ENCODE measurements around the gene SH2D5. TPM values are rescaled to one million over a fixed set of nuclear protein-coding genes. Genes with fewer than 3 reads are reported as not detected.

SH2D5 gene
- total RNA-seq, 1 experiment from 2014 or later = 1.1 TPM

DNA sequence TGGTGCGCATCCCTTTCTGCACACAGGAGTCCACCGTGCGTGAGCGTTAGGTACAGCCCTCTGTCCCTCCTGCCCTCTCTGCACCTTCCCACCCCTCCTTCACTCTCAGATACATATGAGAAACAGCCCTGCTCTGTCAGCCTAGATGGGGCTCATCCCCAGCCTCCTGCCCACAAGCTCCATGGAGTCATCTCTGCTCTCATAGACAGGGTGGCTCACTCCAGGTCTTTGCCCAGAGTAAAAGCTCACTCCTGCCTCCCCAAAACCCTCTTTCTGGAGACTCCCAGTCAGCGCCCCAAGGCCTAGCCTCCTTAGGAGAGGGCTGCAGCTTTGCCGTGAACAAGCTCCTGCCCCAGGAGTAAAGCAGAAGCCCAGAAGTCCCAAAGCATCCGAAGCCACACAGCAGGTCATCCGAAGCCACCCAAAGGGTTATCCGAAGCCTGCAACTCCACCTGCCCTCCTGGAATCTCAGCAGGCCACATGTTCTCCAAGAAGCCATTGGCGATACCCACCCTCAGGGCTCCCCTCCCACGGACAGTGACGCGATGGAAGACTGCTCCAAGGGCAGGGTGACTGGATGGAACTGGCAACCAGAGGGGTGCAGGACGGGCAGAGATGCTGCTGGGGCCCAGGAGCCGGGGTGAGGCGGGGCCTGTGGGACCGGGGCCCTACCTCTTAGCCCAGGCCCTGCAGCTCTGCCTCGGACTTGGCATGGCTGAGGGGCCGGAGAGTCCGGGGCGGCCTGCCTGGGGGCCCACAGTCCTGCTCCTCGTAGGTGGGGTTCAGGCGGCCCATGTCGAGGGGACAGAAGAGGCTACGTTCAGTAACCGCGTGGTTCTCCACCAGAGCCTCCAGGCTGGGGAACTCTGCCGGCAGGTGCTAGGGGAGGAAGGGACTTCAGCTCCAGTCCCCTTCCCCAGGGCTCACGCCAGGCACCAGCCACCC, 11.1 kb downstream of the SH2D5 start:
- no peak overlapping the region for H3K27ac ChIP-seq (ENCODE audit: low read depth, low read length, poor library complexity, severe bottlenecking)
- BruUV-seq (replicated peaks) = no TSS peak
- DNase-seq (ENCODE audit: low spot score) = no peak
- intact Hi-C loops (cut with micrococcal nuclease; ENCODE audit: unreplicated experiment) = no loop called here
- CTCF ChIA-PET = interaction anchor here (0.8 kb wide), 1 partner anchor 491 kb away, joined by 3 read pairs; no protein-coding TSS in a partner anchor
- no peaks in the 10 kb centered on the region for H3K9me3 ChIP-seq (ENCODE audit: low read depth, low read length, poor library complexity, severe bottlenecking)
- POLR2A ChIA-PET (ENCODE audit: low non-redundant PET) = no interaction called here
- no peaks in the 10 kb centered on the region for H3K4me1 ChIP-seq (ENCODE audit: insufficient read depth, low read length, poor library complexity, severe bottlenecking)
- TF ChIP-seq, protein P1, sequence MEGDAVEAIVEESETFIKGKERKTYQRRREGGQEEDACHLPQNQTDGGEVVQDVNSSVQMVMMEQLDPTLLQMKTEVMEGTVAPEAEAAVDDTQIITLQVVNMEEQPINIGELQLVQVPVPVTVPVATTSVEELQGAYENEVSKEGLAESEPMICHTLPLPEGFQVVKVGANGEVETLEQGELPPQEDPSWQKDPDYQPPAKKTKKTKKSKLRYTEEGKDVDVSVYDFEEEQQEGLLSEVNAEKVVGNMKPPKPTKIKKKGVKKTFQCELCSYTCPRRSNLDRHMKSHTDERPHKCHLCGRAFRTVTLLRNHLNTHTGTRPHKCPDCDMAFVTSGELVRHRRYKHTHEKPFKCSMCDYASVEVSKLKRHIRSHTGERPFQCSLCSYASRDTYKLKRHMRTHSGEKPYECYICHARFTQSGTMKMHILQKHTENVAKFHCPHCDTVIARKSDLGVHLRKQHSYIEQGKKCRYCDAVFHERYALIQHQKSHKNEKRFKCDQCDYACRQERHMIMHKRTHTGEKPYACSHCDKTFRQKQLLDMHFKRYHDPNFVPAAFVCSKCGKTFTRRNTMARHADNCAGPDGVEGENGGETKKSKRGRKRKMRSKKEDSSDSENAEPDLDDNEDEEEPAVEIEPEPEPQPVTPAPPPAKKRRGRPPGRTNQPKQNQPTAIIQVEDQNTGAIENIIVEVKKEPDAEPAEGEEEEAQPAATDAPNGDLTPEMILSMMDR (conservative IDR thresholded peaks at IDR 0.05; ENCODE audit: low read depth, low read length) = no peak
- TF ChIP-seq EZH2 (IDR thresholded peaks at IDR 0.05; ENCODE audit: borderline replicate concordance, low read depth, low read length, poor library complexity, severe bottlenecking) = no peak
- no peaks in the 10 kb centered on the region for H3K36me3 ChIP-seq (ENCODE audit: insufficient read depth, low read length, poor library complexity, severe bottlenecking)
- no peaks in the 10 kb centered on the region for H3K27me3 ChIP-seq (replicated peaks; ENCODE audit: insufficient read depth, low read depth, low read length, poor library complexity)
- no peak overlapping the region for H3K4me3 ChIP-seq (ENCODE audit: low read depth, low read length, poor library complexity, severe bottlenecking)

DNA sequence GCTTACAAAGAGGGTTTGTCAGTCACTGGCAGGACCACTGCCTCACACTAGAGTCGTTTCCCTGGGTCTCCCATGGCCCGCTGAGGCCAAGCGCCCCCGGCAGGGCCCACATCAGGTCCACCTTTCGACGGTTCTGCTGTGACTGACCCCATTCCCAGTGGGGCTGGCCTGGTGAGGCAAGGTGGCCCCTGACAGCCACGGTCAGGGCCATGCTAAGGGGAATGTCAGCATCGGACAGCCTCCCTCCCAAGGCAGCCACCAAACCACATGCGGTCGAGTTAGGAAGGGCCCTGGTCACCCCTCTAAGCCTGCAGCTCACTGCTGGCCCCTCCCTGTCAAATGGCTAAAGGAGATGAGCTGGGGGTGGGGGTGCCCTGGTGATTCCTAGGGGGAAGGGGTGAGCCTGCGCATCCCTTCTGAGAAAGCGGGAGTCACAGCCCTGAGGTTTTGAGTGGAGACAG, 11.8 kb downstream of the SH2D5 start:
- ChIA-PET CTCF (no interaction called here), POLR2A (ENCODE audit: low non-redundant PET) (no interaction called here)
- Histone ChIP-seq H3K4me3 (ENCODE audit: low read depth, low read length, poor library complexity, severe bottlenecking) (no peak overlapping the region), H3K9me3 (ENCODE audit: low read depth, low read length, poor library complexity, severe bottlenecking) (no peaks in the 10 kb centered on the region), H3K27me3 (replicated peaks; ENCODE audit: insufficient read depth, low read depth, low read length, poor library complexity) (no peaks in the 10 kb centered on the region), H3K27ac (ENCODE audit: low read depth, low read length, poor library complexity, severe bottlenecking) (no peak overlapping the region), H3K36me3 (ENCODE audit: insufficient read depth, low read length, poor library complexity, severe bottlenecking) (no peaks in the 10 kb centered on the region), H3K4me1 (ENCODE audit: insufficient read depth, low read length, poor library complexity, severe bottlenecking) (no peaks in the 10 kb centered on the region)
- intact Hi-C loops (cut with micrococcal nuclease; ENCODE audit: unreplicated experiment) = no loop called here
- TF ChIP-seq EZH2 (IDR thresholded peaks at IDR 0.05; ENCODE audit: borderline replicate concordance, low read depth, low read length, poor library complexity, severe bottlenecking) = no peak
- TF ChIP-seq, protein P1 (conservative IDR thresholded peaks at IDR 0.05; ENCODE audit: low read depth, low read length) = no peak
- no peak for DNase-seq (ENCODE audit: low spot score)
- BruUV-seq (replicated peaks) = no TSS peak

DNA sequence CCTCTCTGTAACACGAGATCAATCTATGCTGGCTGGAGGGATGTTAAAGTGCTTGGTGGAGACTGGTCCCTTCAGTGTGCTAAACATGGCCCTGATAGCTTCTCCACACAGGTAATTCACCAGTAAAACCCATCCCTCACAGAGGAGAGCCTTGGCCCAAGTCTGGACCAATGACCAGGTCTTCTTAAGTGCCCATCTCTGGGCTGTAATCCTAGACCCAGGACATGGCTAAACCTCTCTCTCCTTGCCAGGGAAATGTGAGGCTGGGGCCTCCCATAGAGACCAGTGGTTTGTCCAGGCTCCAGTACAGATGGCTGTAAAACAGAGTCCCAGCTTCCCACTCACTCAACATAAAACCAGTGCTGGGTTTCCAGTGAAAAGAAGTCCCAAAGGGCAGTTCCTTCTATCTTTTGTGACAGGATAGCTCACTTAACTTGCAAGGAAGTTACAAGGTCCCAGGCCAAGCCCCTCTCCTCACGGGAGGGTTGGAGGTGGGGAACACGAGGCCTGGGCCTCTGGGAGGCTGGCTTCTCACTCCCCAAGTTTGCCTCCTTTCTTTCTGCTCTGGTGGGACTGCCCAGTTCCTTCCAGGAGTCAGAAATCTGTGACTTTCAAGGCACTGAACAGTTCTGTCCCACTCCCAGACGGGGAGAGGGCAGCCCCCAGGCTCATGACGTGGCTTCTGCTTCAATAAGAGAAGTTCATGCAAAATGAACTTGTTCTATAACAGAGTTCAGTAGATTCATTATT, 12.5 kb downstream of the SH2D5 start:
- H3K4me3 ChIP-seq (ENCODE audit: low read depth, low read length, poor library complexity, severe bottlenecking) = no peak overlapping the region
- no peak overlapping the region for H3K27ac ChIP-seq (ENCODE audit: low read depth, low read length, poor library complexity, severe bottlenecking)
- BruUV-seq (replicated peaks) = no TSS peak
- intact Hi-C loops (cut with micrococcal nuclease; ENCODE audit: unreplicated experiment) = no loop called here
- TF ChIP-seq, protein P1 (conservative IDR thresholded peaks at IDR 0.05; ENCODE audit: low read depth, low read length) = no peak
- no peak for TF ChIP-seq EZH2 (IDR thresholded peaks at IDR 0.05; ENCODE audit: borderline replicate concordance, low read depth, low read length, poor library complexity, severe bottlenecking)
- H3K4me1 ChIP-seq (ENCODE audit: insufficient read depth, low read length, poor library complexity, severe bottlenecking) = no peaks in the 10 kb centered on the region
- DNase-seq (ENCODE audit: low spot score) = no peak
- H3K27me3 ChIP-seq (replicated peaks; ENCODE audit: insufficient read depth, low read depth, low read length, poor library complexity) = no peaks in the 10 kb centered on the region
- H3K9me3 ChIP-seq (ENCODE audit: low read depth, low read length, poor library complexity, severe bottlenecking) = no peaks in the 10 kb centered on the region
- no peaks in the 10 kb centered on the region for H3K36me3 ChIP-seq (ENCODE audit: insufficient read depth, low read length, poor library complexity, severe bottlenecking)
- ChIA-PET CTCF (no interaction called here), POLR2A (ENCODE audit: low non-redundant PET) (no interaction called here)

Data from A673 (cell line).